ENCODE data around the gene HECW1. TPM values are rescaled to one million over a fixed set of nuclear protein-coding genes. Genes with fewer than 3 reads are reported as not detected.

The HECW1 gene
- total and polyA plus RNA-seq, 10 of the 15 experiments (the other 5 are each of a cell fraction or from before 2014, with no cell fraction given): under 0.01 to 0.31 (median 0.04) TPM; not detected in 3

GRCh38 chr7:43311694-43312093 lies 199.2 kb downstream of the HECW1 start (continued):
- TF ChIP-seq, protein P1, sequence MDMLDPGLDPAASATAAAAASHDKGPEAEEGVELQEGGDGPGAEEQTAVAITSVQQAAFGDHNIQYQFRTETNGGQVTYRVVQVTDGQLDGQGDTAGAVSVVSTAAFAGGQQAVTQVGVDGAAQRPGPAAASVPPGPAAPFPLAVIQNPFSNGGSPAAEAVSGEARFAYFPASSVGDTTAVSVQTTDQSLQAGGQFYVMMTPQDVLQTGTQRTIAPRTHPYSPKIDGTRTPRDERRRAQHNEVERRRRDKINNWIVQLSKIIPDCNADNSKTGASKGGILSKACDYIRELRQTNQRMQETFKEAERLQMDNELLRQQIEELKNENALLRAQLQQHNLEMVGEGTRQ (IDR thresholded peaks at IDR 0.05; ENCODE audit: borderline replicate concordance, low read depth, low read length): no peak
- TF ChIP-seq, protein P2, sequence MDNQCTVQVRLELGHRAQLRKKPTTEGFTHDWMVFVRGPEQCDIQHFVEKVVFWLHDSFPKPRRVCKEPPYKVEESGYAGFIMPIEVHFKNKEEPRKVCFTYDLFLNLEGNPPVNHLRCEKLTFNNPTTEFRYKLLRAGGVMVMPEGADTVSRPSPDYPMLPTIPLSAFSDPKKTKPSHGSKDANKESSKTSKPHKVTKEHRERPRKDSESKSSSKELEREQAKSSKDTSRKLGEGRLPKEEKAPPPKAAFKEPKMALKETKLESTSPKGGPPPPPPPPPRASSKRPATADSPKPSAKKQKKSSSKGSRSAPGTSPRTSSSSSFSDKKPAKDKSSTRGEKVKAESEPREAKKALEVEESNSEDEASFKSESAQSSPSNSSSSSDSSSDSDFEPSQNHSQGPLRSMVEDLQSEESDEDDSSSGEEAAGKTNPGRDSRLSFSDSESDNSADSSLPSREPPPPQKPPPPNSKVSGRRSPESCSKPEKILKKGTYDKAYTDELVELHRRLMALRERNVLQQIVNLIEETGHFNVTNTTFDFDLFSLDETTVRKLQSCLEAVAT (IDR thresholded peaks at IDR 0.05): no peak

DNA sequence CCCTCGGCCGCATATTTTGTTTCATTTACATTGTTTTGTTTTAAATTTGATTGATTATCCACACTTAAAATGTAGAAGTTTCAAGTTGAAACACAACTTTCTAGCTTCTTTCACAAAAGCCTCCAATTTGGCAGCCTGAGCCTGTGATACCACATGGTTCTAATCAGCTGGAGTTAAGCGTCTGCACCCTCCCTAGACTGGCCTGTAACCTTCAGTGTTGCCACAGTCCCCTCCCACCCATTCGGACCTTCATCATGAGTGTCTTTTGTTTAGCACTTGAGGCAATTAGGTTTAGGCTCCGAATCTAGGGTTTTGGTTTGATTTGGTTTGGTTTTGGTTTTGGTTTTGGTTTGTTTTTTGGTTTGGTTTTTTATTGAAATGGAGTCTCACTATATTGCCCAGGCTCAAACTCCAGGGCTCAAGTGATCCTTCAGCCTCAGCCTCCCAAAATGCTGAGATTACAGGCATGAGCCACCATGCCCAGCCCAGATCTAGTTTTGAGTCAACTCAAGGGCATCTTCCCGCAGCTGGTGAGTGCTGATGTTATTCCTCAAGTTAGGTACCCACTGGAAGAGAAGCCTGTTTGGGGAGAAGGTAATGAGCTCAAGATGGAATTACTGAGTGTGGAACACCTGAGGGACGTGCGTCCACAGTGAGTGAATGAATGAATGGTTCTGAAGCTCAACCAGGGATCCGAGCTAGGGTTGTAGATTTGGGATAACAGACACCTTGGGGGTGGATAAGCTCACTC lies 201.4 kb downstream of the HECW1 start:
- H3K4me3 ChIP-seq: peak overlapping the region; percentile 10; the same call in 1 of the 2 replicates
- no peaks in the 10 kb centered on the region for H3K36me3 ChIP-seq (ENCODE audit: control insufficient read depth in 2 of 2, insufficient read depth in 2 of 2, low read length in 1 of 2)
- no peaks in the 10 kb centered on the region for H3K79me2 ChIP-seq (ENCODE audit: control insufficient read depth, insufficient read depth, low read length)
- ChIA-PET POLR2A (interaction anchor here (0.6 to 3.8 kb wide), 7 partner anchors 8 to 524 kb away, joined by 3 to 22 read pairs (median 4); no protein-coding TSS in a partner anchor), SMC1A (ENCODE audit: uncharacterized antibody, unreplicated experiment) (interaction anchor here (0.7 to 5.0 kb wide), 22 partner anchors 9 to 378 kb away, joined by 3 to 57 read pairs (median 4); no protein-coding TSS in a partner anchor), CTCF (interaction anchor here (1.1 to 5.8 kb wide), 13 partner anchors 11 to 523 kb away, joined by 3 to 56 read pairs (median 4); no protein-coding TSS in a partner anchor), RAD21 (ENCODE audit: unreplicated experiment) (interaction anchor here (0.7 to 7.8 kb wide), 14 partner anchors 11 to 389 kb away, joined by 3 to 69 read pairs (median 4); partner anchors contain the start of genes MRPL32, PSMA2 and STK17A)
- in situ Hi-C loops (cut with MboI): loop anchor here (10.0 kb wide), 1 partner anchor 521 kb away; no protein-coding TSS in a partner anchor
- BruUV-seq (replicated peaks): no TSS peak
- no peaks in the 10 kb centered on the region for H4K20me1 ChIP-seq (ENCODE audit: control insufficient read depth, insufficient read depth)
- no peaks in the 10 kb centered on the region for H3K27me3 ChIP-seq (replicated peaks in 1 of 2; ENCODE audit: control insufficient read depth in 2 of 2, insufficient read depth in 2 of 2, low read length in 1 of 2)
- no peak for FAIRE-seq
- no peak for DNase-seq (ENCODE audit: low read depth, low spot score)
- ATAC-seq: peak; percentile 47
- H3K9me3 ChIP-seq (replicated peaks; ENCODE audit: control insufficient read depth, insufficient read depth, low read length): no peaks in the 10 kb centered on the region
- H3K9ac ChIP-seq (ENCODE audit: control insufficient read depth, insufficient read depth, low read length): no peak overlapping the region
- 25% methylated on average over 9 of the region's 9 CpGs for WGBS (ENCODE audit: insufficient coverage, insufficient replicate concordance, low lambda C conversion rate, missing lambda C conversion rate)
- H3K4me2 ChIP-seq (ENCODE audit: control insufficient read depth, insufficient read depth): peak overlapping the region; percentile 39
- peaks cover 17% of the 10 kb centered on the region for H3K4me1 ChIP-seq (ENCODE audit: control insufficient read depth, insufficient read depth, low read length)
- H3K27ac ChIP-seq (ENCODE audit: control insufficient read depth, insufficient read depth): no peak overlapping the region
- intact Hi-C loops (cut with micrococcal nuclease; ENCODE audit: unreplicated experiment): loop anchor here (5.0 kb wide), 2 partner anchors 38 to 372 kb away; no protein-coding TSS in a partner anchor
- no peak overlapping the region; the same call in 1 of the 2 replicates for H2AFZ ChIP-seq (ENCODE audit: control insufficient read depth, low read depth, low read length)
- TF ChIP-seq KAT2A (conservative IDR thresholded peaks at IDR 0.05; ENCODE audit: control insufficient read depth, low read depth, low read length) (no peak), SP1 (IDR thresholded peaks at IDR 0.05; ENCODE audit: low read depth, low read length) (no peak), SMAD1 (IDR thresholded peaks at IDR 0.05; ENCODE audit: low read depth, partially characterized antibody) (no peak), NFIC (IDR thresholded peaks at IDR 0.05; ENCODE audit: low read depth, low read length) (no peak), SKIL (IDR thresholded peaks at IDR 0.05; ENCODE audit: low read depth, poor library complexity, severe bottlenecking) (no peak), NBN (IDR thresholded peaks at IDR 0.05) (0 out of 2 replicates have a peak, but pooled peaks have one; percentile 2), RFX5 (IDR thresholded peaks at IDR 0.05; ENCODE audit: low read depth, low read length) (no peak), SMAD5 (IDR thresholded peaks at IDR 0.05; ENCODE audit: low read depth) (no peak), CBFB (IDR thresholded peaks at IDR 0.05; ENCODE audit: low read depth) (no peak; the same call in 1 of the 2 replicates), POLR2AphosphoS5 (IDR thresholded peaks at IDR 0.05; ENCODE audit: low read length) (no peak), NFYA (IDR thresholded peaks at IDR 0.05; ENCODE audit: borderline replicate concordance, low read depth, low read length) (no peak)
- TF ChIP-seq, protein P3, sequence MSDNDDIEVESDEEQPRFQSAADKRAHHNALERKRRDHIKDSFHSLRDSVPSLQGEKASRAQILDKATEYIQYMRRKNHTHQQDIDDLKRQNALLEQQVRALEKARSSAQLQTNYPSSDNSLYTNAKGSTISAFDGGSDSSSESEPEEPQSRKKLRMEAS (IDR thresholded peaks at IDR 0.05; ENCODE audit: low read depth, low read length): no peak
- TF ChIP-seq, protein P4, sequence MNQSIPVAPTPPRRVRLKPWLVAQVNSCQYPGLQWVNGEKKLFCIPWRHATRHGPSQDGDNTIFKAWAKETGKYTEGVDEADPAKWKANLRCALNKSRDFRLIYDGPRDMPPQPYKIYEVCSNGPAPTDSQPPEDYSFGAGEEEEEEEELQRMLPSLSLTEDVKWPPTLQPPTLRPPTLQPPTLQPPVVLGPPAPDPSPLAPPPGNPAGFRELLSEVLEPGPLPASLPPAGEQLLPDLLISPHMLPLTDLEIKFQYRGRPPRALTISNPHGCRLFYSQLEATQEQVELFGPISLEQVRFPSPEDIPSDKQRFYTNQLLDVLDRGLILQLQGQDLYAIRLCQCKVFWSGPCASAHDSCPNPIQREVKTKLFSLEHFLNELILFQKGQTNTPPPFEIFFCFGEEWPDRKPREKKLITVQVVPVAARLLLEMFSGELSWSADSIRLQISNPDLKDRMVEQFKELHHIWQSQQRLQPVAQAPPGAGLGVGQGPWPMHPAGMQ (IDR thresholded peaks at IDR 0.05; ENCODE audit: borderline replicate concordance): no peak

Measured in GM12878 (cell line).